DND-41 (cell line): Measurements from ENCODE around the gene TUBA1A.
"Not testable (repeated sequence)": the region's sequence is repeated elsewhere in the genome, so short reads cannot be mapped to it uniquely, and the experiment has no call there.

Experiments
- ATAC-seq: fragments of 200-7000 bp; cut with Tn5 transposase; 3 replicates; pipeline ENCODE4 v1.9.1; 2021; ENCODE audit warnings: low read depth; ENCODE audit not compliant: insufficient read depth
- DNase-seq: peaks from one replicate; pipeline ENCODE4 v3.0.0-alpha.2; 2020
- H2AFZ ChIP-seq: 2 replicates; pipeline ENCODE4 v1.6.0; 2012; ENCODE audit warnings: low read depth, low read length
- H3K27ac ChIP-seq: 2 replicates; pipeline ENCODE4 v1.5.1; 2012; ENCODE audit warnings: low read length, inconsistent platforms
- H3K27me3 ChIP-seq: fragments of 200-600 bp; sonication (generic); 2 replicates; pipeline ENCODE4 v1.6.0; 2012; ENCODE audit warnings: low read length, mild to moderate bottlenecking, inconsistent platforms; ENCODE audit not compliant: insufficient read depth, poor library complexity
- H3K36me3 ChIP-seq: 2 replicates; pipeline ENCODE4 v1.5.1; 2012; ENCODE audit warnings: low read length, inconsistent platforms; ENCODE audit not compliant: insufficient read depth
- H3K4me1 ChIP-seq: 2 replicates; pipeline ENCODE4 v1.5.1; 2012; ENCODE audit warnings: mild to moderate bottlenecking, low read length; ENCODE audit not compliant: insufficient read depth
- H3K4me2 ChIP-seq: 2 replicates; pipeline ENCODE4 v1.6.0; 2012; ENCODE audit warnings: mild to moderate bottlenecking, moderate library complexity, low read length, inconsistent platforms; ENCODE audit not compliant: insufficient read depth
- H3K4me3 ChIP-seq, 2 experiments: fragments of 200-600 bp in 1 of 2; shearing (Covaris generic) in 1 of 2; 2 replicates each; pipeline ENCODE4 v1.5.1; 2012 to 2016; ENCODE audit warnings: inconsistent platforms in 2 of 2, low read length in 2 of 2, mild to moderate bottlenecking in 2 of 2, low read depth in 1 of 2, moderate library complexity in 1 of 2
- H3K79me2 ChIP-seq: 2 replicates; pipeline ENCODE4 v1.6.0; 2012; ENCODE audit warnings: low read length, inconsistent platforms; ENCODE audit not compliant: insufficient read depth
- H3K9ac ChIP-seq: 2 replicates; pipeline ENCODE4 v1.6.0; 2012; ENCODE audit warnings: low read depth, mild to moderate bottlenecking, inconsistent platforms, low read length, moderate library complexity
- H3K9me3 ChIP-seq: 2 replicates; pipeline ENCODE4 v1.5.1; 2012; ENCODE audit warnings: low read length, moderate library complexity, mild to moderate bottlenecking, inconsistent platforms; ENCODE audit not compliant: insufficient read depth, severe bottlenecking
- H4K20me1 ChIP-seq: 2 replicates; pipeline ENCODE4 v1.6.0; 2012; ENCODE audit warnings: low read length; ENCODE audit not compliant: insufficient read depth
- CTCF ChIP-seq: IDR thresholded peaks from 2 replicates; pipeline ENCODE4 v1.5.1; 2012; ENCODE audit warnings: borderline replicate concordance, low read length, moderate library complexity, mild to moderate bottlenecking; ENCODE audit not compliant: poor library complexity, severe bottlenecking; ENCODE audit errors: extremely low read depth
- EZH2 ChIP-seq: IDR thresholded peaks from 3 replicates; pipeline ENCODE4 v1.6.1; 2012; ENCODE audit warnings: borderline replicate concordance, low read depth, mild to moderate bottlenecking, moderate library complexity, low read length, inconsistent platforms; ENCODE audit not compliant: severe bottlenecking

Gene TUBA1A

GRCh38 chr12:49138587-49138986, 50.3 kb downstream of the TUBA1A start:
- H3K27ac ChIP-seq = no peak overlapping the region

GRCh38 chr12:49137476-49137875, 51.4 kb downstream of the TUBA1A start:
- H3K4me1 ChIP-seq = peaks cover 15% of the 10 kb centered on the region
- no peaks in the 10 kb centered on the region for H3K9me3 ChIP-seq
- TF ChIP-seq EZH2 (no peak), CTCF (no peak)
- ATAC-seq (no peak), DNase-seq (no peak)
- peak overlapping the region; percentile 21; the same call in 1 of the 2 replicates for H3K9ac ChIP-seq
- no peak overlapping the region for H3K27ac ChIP-seq
- no peak overlapping the region for H3K4me3 ChIP-seq
- no peak overlapping the region for H3K4me2 ChIP-seq
- no peak overlapping the region for H2AFZ ChIP-seq
- no peaks in the 10 kb centered on the region for H3K27me3 ChIP-seq
- no peaks in the 10 kb centered on the region for H4K20me1 ChIP-seq
- no peaks in the 10 kb centered on the region for H3K36me3 ChIP-seq
- H3K79me2 ChIP-seq = peaks cover 17% of the 10 kb centered on the region

More at GRCh38 chr12:49138587-49138986, 50.3 kb downstream of the TUBA1A start:
- H3K9ac ChIP-seq = no peak overlapping the region
- no peaks in the 10 kb centered on the region for H3K27me3 ChIP-seq
- no peak overlapping the region for H2AFZ ChIP-seq
- no peaks in the 10 kb centered on the region for H3K36me3 ChIP-seq
- peaks cover 4% of the 10 kb centered on the region for H3K4me1 ChIP-seq
- H4K20me1 ChIP-seq = no peaks in the 10 kb centered on the region
- ATAC-seq (no peak), DNase-seq (no peak)
- H3K79me2 ChIP-seq = peaks cover 6% of the 10 kb centered on the region; the same call in 1 of the 2 replicates
- no peaks in the 10 kb centered on the region for H3K9me3 ChIP-seq
- H3K4me3 ChIP-seq = no peak overlapping the region
- TF ChIP-seq CTCF = no peak
- no peak for TF ChIP-seq EZH2
- H3K4me2 ChIP-seq = no peak overlapping the region

GRCh38 chr12:49136997-49137396, 51.9 kb downstream of the TUBA1A start:
- not testable (repeated sequence) for H3K4me3 ChIP-seq, H3K9me3 ChIP-seq, H3K27ac ChIP-seq, DNase-seq, H2AFZ ChIP-seq, H3K27me3 ChIP-seq, ATAC-seq, H3K4me2 ChIP-seq, H3K36me3 ChIP-seq, H3K9ac ChIP-seq, H4K20me1 ChIP-seq
- Histone ChIP-seq H3K79me2 (peaks cover 22% of the 10 kb centered on the region), H3K4me1 (peaks cover 20% of the 10 kb centered on the region)
